Activated T-cell treated with anti-CD3 and anti-CD28 coated beads, Interleukin-2, amount 50 U/mL, for 72 hours (primary cell): Measurements from ENCODE around the gene TMEM14A. TPM values are rescaled to one million over a fixed set of nuclear protein-coding genes. Genes with fewer than 3 reads are reported as not detected.
"Not testable (repeated sequence)": the region's sequence is repeated elsewhere in the genome, so short reads cannot be mapped to it uniquely, and the experiment has no call there.

Experiments
- ATAC-seq, 2 donors: fragments of 150-1000 bp; cut with Tn5 transposase; replicated peaks in 1 of 2; 2 replicates each; pipeline ENCODE4 v1.10.0; 2021; ENCODE audit warnings: moderate library complexity in 2 of 2, mild to moderate bottlenecking in 1 of 2
- DNase-seq, 2 donors: peaks; one replicate each; pipeline ENCODE4 v3.0.0; 2021 to 2022; ENCODE audit warnings: mixed read lengths in 1 of 2
- H3K27ac Mint-ChIP-seq: one replicate; pipeline ENCODE4 v1.8.0; 2022; ENCODE audit warnings: mild to moderate bottlenecking, moderate library complexity, mixed read lengths
- H3K27me3 Mint-ChIP-seq: one replicate; pipeline ENCODE4 v1.8.0; 2022; ENCODE audit warnings: low read depth, mixed read lengths
- H3K36me3 Mint-ChIP-seq, 2 donors: one replicate each; pipeline ENCODE4 v1.8.0; 2022; ENCODE audit warnings: mixed read lengths in 2 of 2, mild to moderate bottlenecking in 1 of 2; ENCODE audit not compliant: insufficient read depth in 2 of 2
- H3K4me1 Mint-ChIP-seq: one replicate; pipeline ENCODE4 v1.8.0; 2022; ENCODE audit warnings: low read depth, mixed read lengths
- H3K4me3 Mint-ChIP-seq, 2 donors: one replicate each; pipeline ENCODE4 v1.8.0; 2022; ENCODE audit warnings: mild to moderate bottlenecking in 2 of 2, mixed read lengths in 2 of 2, moderate library complexity in 2 of 2
- H3K9me3 Mint-ChIP-seq, 2 donors: one replicate each; pipeline ENCODE4 v1.8.0; 2022; ENCODE audit warnings: mixed read lengths in 2 of 2
- total RNA-seq, 2 donors: library from RNA; stranded (reverse); gene quantifications; one replicate each; pipeline ENCODE4 v1.2.3, GENCODE V29; 2022

The TMEM14A gene
- total RNA-seq, 2 donors from 2014 or later: 9.3 to 9.8 TPM

DNA sequence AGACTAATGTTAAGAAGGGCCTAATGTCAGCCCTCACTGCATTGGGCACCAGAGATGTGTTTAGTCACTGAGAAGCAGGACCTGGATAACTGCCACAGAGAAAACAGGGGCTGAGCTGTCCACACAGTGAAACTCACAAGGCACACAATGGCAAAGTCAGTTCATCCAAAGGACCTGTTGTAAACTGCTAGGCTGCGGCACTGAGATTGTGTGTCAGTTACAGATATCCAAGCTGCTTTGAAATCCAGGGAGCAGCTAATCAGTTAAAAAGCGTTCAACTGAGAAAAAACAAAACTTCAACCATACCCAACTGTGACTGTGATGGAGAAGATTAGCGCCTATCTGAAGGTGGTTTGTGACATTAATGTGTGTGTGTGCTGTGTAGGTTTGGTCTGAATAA, 27.8 kb upstream of the TMEM14A start:
- ATAC-seq (peak in 1 of 2 donors; percentile 28), DNase-seq (no peak)
- Mint-ChIP-seq H3K4me3 (no peak overlapping the region), H3K4me1 (peaks cover 15% of the 10 kb centered on the region), H3K9me3 (peaks cover 0 to 3% of the 10 kb centered on the region in 2 donors), H3K27ac (no peak overlapping the region), H3K27me3 (peaks cover 31% of the 10 kb centered on the region), H3K36me3 (peaks cover 6% of the 10 kb centered on the region in 2 donors)

DNA sequence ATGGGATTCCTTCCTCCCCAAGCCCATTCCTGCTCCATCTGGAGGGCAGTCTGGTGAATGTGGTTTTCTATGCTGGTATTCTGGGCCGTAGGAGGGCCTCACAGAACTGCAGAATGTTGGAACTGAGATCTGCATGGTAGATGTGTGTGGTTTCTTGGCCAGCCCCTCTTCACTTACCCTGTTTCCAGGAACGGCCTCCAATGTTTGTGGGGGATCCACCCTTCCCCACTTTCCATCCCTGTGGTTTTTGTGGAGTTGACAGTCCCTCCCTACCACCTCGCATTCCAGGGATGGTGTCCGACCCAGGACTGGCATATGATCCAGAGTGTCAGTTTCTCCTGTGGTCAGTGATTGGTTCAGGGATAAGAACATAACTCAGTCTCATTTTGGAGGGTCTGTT, 26.7 kb upstream of the TMEM14A start:
- Mint-ChIP-seq H3K27me3 (peaks cover 31% of the 10 kb centered on the region), H3K27ac (no peak overlapping the region), H3K4me1 (peaks cover 15% of the 10 kb centered on the region), H3K9me3 (peaks cover 0 to 3% of the 10 kb centered on the region in 2 donors), H3K36me3 (peaks cover 6% of the 10 kb centered on the region in 2 donors), H3K4me3 (no peak overlapping the region)
- ATAC-seq (no peak), DNase-seq (no peak)

DNA sequence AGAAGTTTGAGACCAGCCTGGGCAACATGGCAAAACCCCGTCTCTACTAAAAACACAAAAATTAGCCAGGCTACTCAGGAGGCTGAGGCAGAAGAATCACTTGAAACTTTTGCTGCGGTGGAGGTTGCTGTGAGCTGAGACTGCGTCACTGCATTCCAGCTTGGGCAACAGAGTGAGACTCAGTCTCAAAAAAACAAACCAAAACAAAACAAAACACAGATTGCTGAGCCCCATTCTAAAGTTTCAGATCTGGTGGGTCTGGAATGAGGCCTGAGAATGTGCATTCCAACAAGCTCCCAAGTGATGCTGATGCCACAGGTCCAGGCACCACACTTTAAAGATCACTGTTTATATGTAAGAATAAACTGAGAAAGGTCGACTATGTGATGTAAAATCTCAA, 24.9 kb upstream of the TMEM14A start:
- H3K9me3 Mint-ChIP-seq: peaks cover 0 to 3% of the 10 kb centered on the region in 2 donors
- peaks cover 17% of the 10 kb centered on the region for H3K27me3 Mint-ChIP-seq
- ATAC-seq (no peak), DNase-seq (no peak)
- peaks cover 14% of the 10 kb centered on the region for H3K4me1 Mint-ChIP-seq
- H3K27ac Mint-ChIP-seq: no peak overlapping the region
- H3K36me3 Mint-ChIP-seq: peaks cover 6% of the 10 kb centered on the region in 2 donors
- H3K4me3 Mint-ChIP-seq: no peak overlapping the region

DNA sequence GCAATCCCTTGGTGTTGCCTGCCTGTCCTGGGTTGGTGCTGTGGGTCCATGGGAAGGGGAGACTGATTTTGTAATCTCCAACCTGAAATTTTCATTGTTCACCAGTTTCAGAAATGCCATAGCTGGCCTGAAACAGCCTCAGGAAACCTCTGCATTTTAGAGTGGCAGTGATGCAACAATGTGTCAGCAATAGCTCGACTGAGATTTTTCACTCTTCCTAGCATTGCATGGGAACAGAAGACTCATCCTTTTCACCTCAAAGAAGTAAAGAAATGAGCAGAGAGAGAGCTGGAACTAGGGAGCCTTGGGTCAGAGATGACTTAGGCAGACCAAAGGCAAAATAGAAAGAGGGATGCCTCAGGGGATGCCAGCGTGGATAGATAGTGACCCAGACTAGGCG, 23.7 kb upstream of the TMEM14A start:
- Mint-ChIP-seq H3K4me1 (peaks cover 18% of the 10 kb centered on the region), H3K9me3 (peaks cover 0 to 3% of the 10 kb centered on the region in 2 donors), H3K27me3 (peaks cover 12% of the 10 kb centered on the region), H3K27ac (no peak overlapping the region), H3K4me3 (no peak overlapping the region), H3K36me3 (peaks cover 6% of the 10 kb centered on the region in 2 donors)
- DNase-seq (no peak), ATAC-seq (peak; percentile 50 to 79)

DNA sequence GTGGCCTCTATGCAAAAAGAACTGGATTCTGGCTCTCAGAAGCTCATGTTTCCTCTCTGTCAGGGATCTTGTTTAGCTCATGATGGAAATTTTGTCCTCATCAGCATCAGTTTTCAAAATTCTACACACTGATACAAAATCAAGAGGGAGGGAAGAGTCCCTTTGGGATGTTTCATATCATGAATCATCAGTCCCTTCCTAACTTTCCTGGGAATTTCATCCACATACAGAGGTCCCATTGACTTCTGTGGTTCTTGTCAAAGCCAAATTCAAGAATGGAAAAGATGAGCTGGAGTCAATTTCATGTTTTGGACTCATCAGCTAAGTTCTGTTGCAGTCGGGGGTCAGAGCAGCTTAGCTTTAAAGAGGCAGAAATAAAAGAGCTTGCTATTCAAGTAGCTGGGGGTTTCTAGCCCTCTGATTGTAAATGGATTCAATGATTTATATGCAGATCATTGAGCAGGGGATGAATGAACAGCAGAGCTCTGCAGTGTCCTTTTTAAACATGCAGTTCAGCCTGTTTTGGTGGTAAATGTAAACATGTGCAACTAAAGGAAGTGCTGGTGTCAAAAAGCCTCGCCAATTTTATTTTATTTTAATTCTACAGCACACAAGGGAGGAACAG, 21.3 kb upstream of the TMEM14A start:
- Mint-ChIP-seq H3K9me3 (peaks cover 0 to 3% of the 10 kb centered on the region in 2 donors), H3K4me3 (no peak overlapping the region), H3K27ac (no peak overlapping the region), H3K27me3 (peaks cover 20% of the 10 kb centered on the region), H3K36me3 (peaks cover 3 to 6% of the 10 kb centered on the region in 2 donors), H3K4me1 (peaks cover 18% of the 10 kb centered on the region)
- no peak for ATAC-seq
- DNase-seq: no peak

DNA sequence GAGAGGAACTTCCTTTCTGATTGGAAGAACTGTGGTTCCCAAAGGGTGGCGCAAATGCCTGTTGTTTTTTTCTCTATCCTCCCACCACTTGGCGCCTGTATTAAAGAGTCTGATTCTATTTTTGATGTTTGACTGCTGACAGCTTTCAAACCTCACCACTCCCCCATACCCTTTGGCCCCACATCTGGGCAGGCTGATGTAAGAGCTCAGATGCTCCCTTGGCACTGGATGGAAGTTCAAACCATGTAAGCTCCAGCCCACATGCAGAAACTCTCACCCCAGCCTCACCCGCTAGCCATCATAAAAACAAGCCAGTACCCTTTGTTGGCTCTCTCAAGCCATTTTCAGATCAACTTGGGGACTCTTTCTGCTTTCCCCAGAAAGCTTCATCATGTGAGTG, 20.0 kb upstream of the TMEM14A start:
- ATAC-seq: no peak
- H3K9me3 Mint-ChIP-seq: no peaks in the 10 kb centered on the region
- H3K27ac Mint-ChIP-seq: no peak overlapping the region
- DNase-seq: no peak
- no peaks in the 10 kb centered on the region for H3K36me3 Mint-ChIP-seq
- peaks cover 18% of the 10 kb centered on the region for H3K4me1 Mint-ChIP-seq
- peaks cover 20% of the 10 kb centered on the region for H3K27me3 Mint-ChIP-seq
- no peak overlapping the region for H3K4me3 Mint-ChIP-seq

DNA sequence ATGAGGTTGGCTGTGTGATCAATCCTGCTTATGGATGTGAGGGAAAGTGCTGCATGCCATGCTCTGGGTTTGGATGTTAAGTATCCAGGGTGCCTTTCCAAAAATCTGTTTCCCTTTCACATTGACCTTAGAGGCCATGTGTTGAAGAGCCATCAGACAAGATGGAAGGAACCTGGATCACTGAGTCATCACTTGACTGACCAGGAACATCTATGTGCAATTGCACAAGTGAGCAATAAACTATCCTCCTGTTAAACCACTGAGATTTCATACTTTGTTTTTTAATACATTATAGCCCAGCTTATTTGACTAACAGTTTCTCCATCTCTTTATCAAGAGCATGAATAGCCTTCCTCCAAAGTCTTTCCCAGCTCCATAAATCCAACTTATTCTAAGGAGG, 17.8 kb upstream of the TMEM14A start:
- peaks cover 11% of the 10 kb centered on the region for H3K4me1 Mint-ChIP-seq
- H3K27me3 Mint-ChIP-seq: peaks cover 15% of the 10 kb centered on the region
- no peak for DNase-seq
- H3K9me3 Mint-ChIP-seq: no peaks in the 10 kb centered on the region
- H3K4me3 Mint-ChIP-seq: no peak overlapping the region
- H3K36me3 Mint-ChIP-seq: no peaks in the 10 kb centered on the region
- no peak overlapping the region for H3K27ac Mint-ChIP-seq
- ATAC-seq: no peak

DNA sequence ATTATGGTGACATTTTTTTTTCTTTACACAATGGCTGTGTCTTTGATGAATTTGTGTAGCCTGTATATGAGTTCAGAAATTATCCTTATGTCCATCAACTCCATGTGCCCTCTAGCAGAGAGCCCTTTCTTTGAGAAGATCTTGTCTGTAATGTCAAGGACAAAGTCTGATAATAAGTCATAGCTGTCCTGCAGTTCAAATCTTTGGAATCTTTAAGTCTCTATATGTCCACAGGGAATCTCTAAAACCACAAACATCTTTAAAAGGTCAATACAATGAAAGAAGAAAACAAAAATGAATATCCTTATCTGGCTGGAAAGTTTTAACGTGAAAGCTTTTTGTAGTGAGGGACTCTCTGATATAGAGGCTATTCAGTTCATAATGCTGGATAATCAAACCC, 16.9 kb upstream of the TMEM14A start:
- H3K4me1 Mint-ChIP-seq: peaks cover 11% of the 10 kb centered on the region
- no peaks in the 10 kb centered on the region for H3K36me3 Mint-ChIP-seq
- no peak overlapping the region for H3K27ac Mint-ChIP-seq
- DNase-seq (no peak), ATAC-seq (no peak)
- no peaks in the 10 kb centered on the region for H3K9me3 Mint-ChIP-seq
- H3K4me3 Mint-ChIP-seq: no peak overlapping the region
- H3K27me3 Mint-ChIP-seq: peaks cover 15% of the 10 kb centered on the region

DNA sequence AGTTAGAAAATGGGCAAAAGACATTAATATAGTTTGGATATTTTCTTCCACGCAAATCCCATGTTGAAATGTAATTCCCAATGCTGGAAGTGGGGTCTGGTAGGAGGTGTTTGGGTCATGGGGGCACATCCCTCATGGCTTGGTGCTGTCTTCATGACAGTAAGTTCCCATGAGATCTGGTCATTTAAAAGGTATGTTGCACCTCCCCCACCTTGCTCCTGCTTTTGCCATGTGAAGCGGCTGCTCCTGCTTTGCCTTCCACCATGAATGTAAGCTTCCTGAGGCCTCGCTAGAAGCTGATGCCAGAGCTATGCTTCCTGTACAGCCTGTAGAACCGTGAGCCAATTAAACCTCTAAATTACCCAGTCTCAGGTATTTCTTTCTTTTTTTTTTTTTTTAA, 16.3 kb upstream of the TMEM14A start:
- Mint-ChIP-seq H3K4me1 (peaks cover 11% of the 10 kb centered on the region), H3K27ac (no peak overlapping the region), H3K36me3 (no peaks in the 10 kb centered on the region), H3K9me3 (no peaks in the 10 kb centered on the region), H3K27me3 (peaks cover 15% of the 10 kb centered on the region), H3K4me3 (no peak overlapping the region)
- DNase-seq (no peak), ATAC-seq (no peak)

DNA sequence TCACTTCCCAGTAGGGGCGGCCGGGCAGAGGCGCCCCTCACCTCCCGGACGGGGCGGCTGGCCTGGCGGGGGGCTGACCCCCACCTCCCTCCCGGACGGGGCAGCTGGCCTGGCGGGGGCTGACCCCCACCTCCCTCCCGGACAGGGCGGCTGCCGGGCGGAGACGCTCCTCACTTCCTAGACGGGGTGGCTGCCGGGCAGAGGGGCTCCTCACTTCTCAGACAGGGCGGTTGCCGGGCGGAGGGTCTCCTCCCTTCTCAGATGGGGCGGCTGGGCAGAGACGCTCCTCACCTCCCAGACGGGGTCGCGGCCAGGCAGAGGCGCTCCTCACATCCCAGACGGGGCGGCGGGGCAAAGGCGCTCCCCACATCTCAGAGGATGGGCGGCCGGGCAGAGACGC, 15.0 kb upstream of the TMEM14A start:
- ATAC-seq, H3K9me3 Mint-ChIP-seq, H3K27ac Mint-ChIP-seq, H3K4me3 Mint-ChIP-seq, DNase-seq, H3K36me3 Mint-ChIP-seq: not testable (repeated sequence)
- H3K4me1 Mint-ChIP-seq: peaks cover 10% of the 10 kb centered on the region
- H3K27me3 Mint-ChIP-seq: peaks cover 15% of the 10 kb centered on the region

DNA sequence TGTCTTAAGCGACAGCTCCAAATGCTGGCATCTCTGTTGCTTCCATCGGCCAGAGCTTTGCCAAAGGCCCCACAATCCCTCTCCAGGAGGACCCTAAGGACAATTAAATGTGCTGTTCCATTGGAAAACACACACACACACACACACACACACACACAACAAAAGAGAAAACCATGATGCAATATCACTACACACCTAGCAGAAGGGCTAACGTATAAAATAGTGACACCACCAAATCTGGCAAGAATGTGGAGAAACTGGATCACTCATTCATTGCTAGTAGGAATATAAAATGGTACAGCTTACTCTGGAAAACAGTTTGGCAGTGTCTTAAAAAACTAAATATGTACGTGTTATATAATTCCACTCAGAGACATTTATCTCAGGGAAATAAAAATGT, 13.0 kb upstream of the TMEM14A start:
- Mint-ChIP-seq H3K27me3 (peaks cover 15% of the 10 kb centered on the region), H3K4me3 (no peak overlapping the region), H3K4me1 (no peaks in the 10 kb centered on the region), H3K36me3 (no peaks in the 10 kb centered on the region), H3K27ac (no peak overlapping the region), H3K9me3 (no peaks in the 10 kb centered on the region)
- ATAC-seq (no peak), DNase-seq (no peak)

DNA sequence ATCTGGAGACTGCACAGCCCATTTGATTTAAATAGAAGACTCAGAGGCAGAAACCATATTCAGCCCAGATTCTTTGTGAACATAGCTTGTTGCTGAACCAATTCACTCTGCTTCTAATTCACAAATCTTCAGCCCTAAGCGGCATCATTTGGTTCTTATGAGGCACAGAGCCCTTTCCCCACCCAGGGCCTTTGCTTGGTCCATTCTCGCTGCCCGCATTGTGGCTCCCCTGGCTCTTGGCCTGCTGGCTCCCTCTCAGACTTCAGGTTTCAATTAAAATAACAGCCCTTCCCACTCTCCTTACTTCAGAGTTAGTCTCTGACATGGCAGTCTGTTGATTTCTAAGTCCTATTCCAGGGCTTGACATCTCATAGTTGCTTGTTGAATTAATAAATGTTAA, 9.4 kb upstream of the TMEM14A start:
- no peaks in the 10 kb centered on the region for H3K4me1 Mint-ChIP-seq
- H3K4me3 Mint-ChIP-seq: no peak overlapping the region
- DNase-seq: no peak
- ATAC-seq: no peak
- H3K27me3 Mint-ChIP-seq: no peaks in the 10 kb centered on the region
- H3K36me3 Mint-ChIP-seq: no peaks in the 10 kb centered on the region
- no peak overlapping the region for H3K27ac Mint-ChIP-seq
- no peaks in the 10 kb centered on the region for H3K9me3 Mint-ChIP-seq

DNA sequence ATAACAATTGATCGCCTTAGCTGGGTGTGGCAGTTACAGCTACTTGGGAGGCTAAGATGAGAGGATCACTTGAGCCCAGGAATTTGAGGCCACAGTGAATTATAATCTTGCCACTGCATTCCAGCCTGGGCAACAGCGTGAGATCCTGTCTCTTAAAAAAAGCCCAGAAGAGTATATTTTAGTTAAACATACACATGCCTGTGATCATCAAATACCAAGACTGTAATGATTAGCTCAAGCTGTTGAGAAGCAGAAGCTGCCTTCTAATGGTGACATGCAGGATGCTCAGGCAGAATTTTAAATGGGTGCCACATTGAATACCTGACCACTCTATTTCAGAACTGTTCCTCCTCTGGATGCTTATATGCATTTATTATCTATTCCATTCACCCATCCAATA, 8.9 kb upstream of the TMEM14A start:
- Mint-ChIP-seq H3K27me3 (no peaks in the 10 kb centered on the region), H3K27ac (no peak overlapping the region), H3K36me3 (no peaks in the 10 kb centered on the region), H3K4me3 (no peak overlapping the region), H3K9me3 (no peaks in the 10 kb centered on the region), H3K4me1 (no peaks in the 10 kb centered on the region)
- DNase-seq: no peak
- ATAC-seq: no peak
